IPS-18a (cell line): ENCODE data around the gene FOXP4.

ENCODE experiments used
- H3K27ac ChIP-seq: one replicate; pipeline ENCODE4 v1.5.1; 2013; ENCODE audit warnings: low read length
- H3K27me3 ChIP-seq: one replicate; pipeline ENCODE4 v1.6.1; 2013; ENCODE audit warnings: mild to moderate bottlenecking, low read length; ENCODE audit not compliant: control insufficient read depth, insufficient read depth
- H3K36me3 ChIP-seq: one replicate; pipeline ENCODE4 v1.6.1; 2013; ENCODE audit warnings: low read depth, low read length; ENCODE audit not compliant: control insufficient read depth
- H3K4me1 ChIP-seq: one replicate; pipeline ENCODE4 v1.6.1; 2013; ENCODE audit warnings: low read depth, low read length; ENCODE audit not compliant: control insufficient read depth
- H3K4me3 ChIP-seq: one replicate; pipeline ENCODE4 v1.5.1; 2013; ENCODE audit warnings: low read length
- H3K9ac ChIP-seq: one replicate; pipeline ENCODE4 v1.6.1; 2013; ENCODE audit warnings: mild to moderate bottlenecking, low read length, moderate library complexity
- H3K9me3 ChIP-seq: one replicate; pipeline ENCODE4 v1.6.1; 2013; ENCODE audit warnings: low read depth, low read length; ENCODE audit not compliant: control insufficient read depth

The FOXP4 gene

GRCh38 chr6:41570259-41570615 lies 24.1 kb downstream of the FOXP4 start:
- no peaks in the 10 kb centered on the region for H3K27me3 ChIP-seq
- peak overlapping the region; percentile 41 for H3K9ac ChIP-seq
- H3K4me1 ChIP-seq, result peaks cover 56% of the 10 kb centered on the region
- H3K9me3 ChIP-seq, result no peaks in the 10 kb centered on the region
- H3K4me3 ChIP-seq, result peak overlapping the region; percentile 48
- peaks cover 17% of the 10 kb centered on the region for H3K36me3 ChIP-seq
- peak overlapping the region; percentile 40 for H3K27ac ChIP-seq

GRCh38 chr6:41571021-41571780 lies 25.0 kb downstream of the FOXP4 start:
- Histone ChIP-seq H3K27me3 (no peaks in the 10 kb centered on the region), H3K4me3 (no peak overlapping the region), H3K9me3 (no peaks in the 10 kb centered on the region), H3K36me3 (peaks cover 14% of the 10 kb centered on the region), H3K4me1 (peaks cover 59% of the 10 kb centered on the region), H3K27ac (peak overlapping the region; percentile 66), H3K9ac (no peak overlapping the region)

GRCh38 chr6:41572613-41573012 lies 26.4 kb downstream of the FOXP4 start:
- Histone ChIP-seq H3K27ac (no peak overlapping the region), H3K27me3 (no peaks in the 10 kb centered on the region), H3K9ac (no peak overlapping the region), H3K9me3 (no peaks in the 10 kb centered on the region), H3K36me3 (peaks cover under 1% of the 10 kb centered on the region), H3K4me3 (no peak overlapping the region), H3K4me1 (peaks cover 72% of the 10 kb centered on the region)

GRCh38 chr6:41573276-41573675 lies 27.1 kb downstream of the FOXP4 start:
- no peak overlapping the region for H3K27ac ChIP-seq
- peaks cover 79% of the 10 kb centered on the region for H3K4me1 ChIP-seq
- H3K27me3 ChIP-seq, result no peaks in the 10 kb centered on the region
- H3K4me3 ChIP-seq, result no peak overlapping the region
- H3K9ac ChIP-seq, result no peak overlapping the region
- H3K36me3 ChIP-seq, result no peaks in the 10 kb centered on the region
- no peaks in the 10 kb centered on the region for H3K9me3 ChIP-seq

- Histone ChIP-seq H3K27me3 (no peaks in the 10 kb centered on the region), H3K9ac (no peak overlapping the region), H3K9me3 (no peaks in the 10 kb centered on the region), H3K36me3 (no peaks in the 10 kb centered on the region), H3K27ac (no peak overlapping the region), H3K4me1 (peaks cover 77% of the 10 kb centered on the region), H3K4me3 (no peak overlapping the region)
Measured at GRCh38 chr6:41573985-41574384, 27.8 kb downstream of the FOXP4 start.

- Histone ChIP-seq H3K27me3 (no peaks in the 10 kb centered on the region), H3K9me3 (no peaks in the 10 kb centered on the region), H3K27ac (no peak overlapping the region), H3K4me1 (peaks cover 70% of the 10 kb centered on the region), H3K4me3 (no peak overlapping the region), H3K9ac (no peak overlapping the region), H3K36me3 (no peaks in the 10 kb centered on the region)
Measured at GRCh38 chr6:41575598-41575997, 29.4 kb downstream of the FOXP4 start.

- H3K4me3 ChIP-seq, result no peak overlapping the region
- peaks cover 59% of the 10 kb centered on the region for H3K4me1 ChIP-seq
- H3K27me3 ChIP-seq, result no peaks in the 10 kb centered on the region
- no peaks in the 10 kb centered on the region for H3K36me3 ChIP-seq
- no peak overlapping the region for H3K9ac ChIP-seq
- no peak overlapping the region for H3K27ac ChIP-seq
- no peaks in the 10 kb centered on the region for H3K9me3 ChIP-seq
Measured at GRCh38 chr6:41576667-41577066, 30.5 kb downstream of the FOXP4 start.

- Histone ChIP-seq H3K9me3 (no peaks in the 10 kb centered on the region), H3K27me3 (no peaks in the 10 kb centered on the region), H3K9ac (no peak overlapping the region), H3K4me1 (peaks cover 50% of the 10 kb centered on the region), H3K27ac (peak overlapping the region; percentile 44), H3K4me3 (peak overlapping the region; percentile 45), H3K36me3 (no peaks in the 10 kb centered on the region)
Measured at GRCh38 chr6:41577356-41578216, 31.4 kb downstream of the FOXP4 start.

- peak overlapping the region; percentile 72 for H3K27ac ChIP-seq
- H3K4me1 ChIP-seq, result peaks cover 41% of the 10 kb centered on the region
Measured at GRCh38 chr6:41578217-41579087, 32.3 kb downstream of the FOXP4 start.

GRCh38 chr6:41579088-41579610 lies 33.0 kb downstream of the FOXP4 start:
- H3K9me3 ChIP-seq, result no peaks in the 10 kb centered on the region
- H3K36me3 ChIP-seq, result no peaks in the 10 kb centered on the region
- peak overlapping the region; percentile 38 for H3K4me3 ChIP-seq
- no peaks in the 10 kb centered on the region for H3K27me3 ChIP-seq
- H3K9ac ChIP-seq, result peak overlapping the region; percentile 24
- peak overlapping the region; percentile 72 for H3K27ac ChIP-seq
- peaks cover 40% of the 10 kb centered on the region for H3K4me1 ChIP-seq

More at GRCh38 chr6:41578217-41579087, 32.3 kb downstream of the FOXP4 start:
- no peaks in the 10 kb centered on the region for H3K9me3 ChIP-seq
- peak overlapping the region; percentile 45 for H3K4me3 ChIP-seq
- peak overlapping the region; percentile 24 for H3K9ac ChIP-seq
- no peaks in the 10 kb centered on the region for H3K27me3 ChIP-seq
- no peaks in the 10 kb centered on the region for H3K36me3 ChIP-seq

GRCh38 chr6:41580690-41581089 lies 34.5 kb downstream of the FOXP4 start:
- H3K9ac ChIP-seq, result no peak overlapping the region
- no peak overlapping the region for H3K27ac ChIP-seq
- H3K36me3 ChIP-seq, result no peaks in the 10 kb centered on the region
- H3K9me3 ChIP-seq, result no peaks in the 10 kb centered on the region
- peaks cover 41% of the 10 kb centered on the region for H3K4me1 ChIP-seq
- H3K4me3 ChIP-seq, result no peak overlapping the region
- no peaks in the 10 kb centered on the region for H3K27me3 ChIP-seq
